ENCODE results near the gene ATP8A1.

DNA sequence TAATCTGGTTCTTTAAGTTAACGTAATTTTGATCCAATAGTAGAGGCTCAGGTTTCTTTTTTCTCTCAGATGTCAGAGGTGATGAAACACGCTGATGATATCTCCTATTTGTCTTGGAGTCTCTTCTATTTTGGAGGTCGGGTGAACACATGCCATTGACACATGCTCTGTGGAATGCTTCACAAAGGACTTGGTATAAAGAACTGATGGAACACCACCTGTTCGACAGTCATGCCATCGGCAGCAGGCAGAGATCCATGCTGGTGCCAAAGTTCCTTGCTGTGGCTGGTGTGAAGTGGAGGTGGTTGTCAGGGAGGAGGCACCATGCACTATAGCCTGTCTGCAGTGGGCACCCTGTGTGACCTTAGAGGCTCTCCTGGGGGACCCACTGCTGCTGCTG is 94.9 kb downstream of the ATP8A1 start:
- TF ChIP-seq, protein P1, sequence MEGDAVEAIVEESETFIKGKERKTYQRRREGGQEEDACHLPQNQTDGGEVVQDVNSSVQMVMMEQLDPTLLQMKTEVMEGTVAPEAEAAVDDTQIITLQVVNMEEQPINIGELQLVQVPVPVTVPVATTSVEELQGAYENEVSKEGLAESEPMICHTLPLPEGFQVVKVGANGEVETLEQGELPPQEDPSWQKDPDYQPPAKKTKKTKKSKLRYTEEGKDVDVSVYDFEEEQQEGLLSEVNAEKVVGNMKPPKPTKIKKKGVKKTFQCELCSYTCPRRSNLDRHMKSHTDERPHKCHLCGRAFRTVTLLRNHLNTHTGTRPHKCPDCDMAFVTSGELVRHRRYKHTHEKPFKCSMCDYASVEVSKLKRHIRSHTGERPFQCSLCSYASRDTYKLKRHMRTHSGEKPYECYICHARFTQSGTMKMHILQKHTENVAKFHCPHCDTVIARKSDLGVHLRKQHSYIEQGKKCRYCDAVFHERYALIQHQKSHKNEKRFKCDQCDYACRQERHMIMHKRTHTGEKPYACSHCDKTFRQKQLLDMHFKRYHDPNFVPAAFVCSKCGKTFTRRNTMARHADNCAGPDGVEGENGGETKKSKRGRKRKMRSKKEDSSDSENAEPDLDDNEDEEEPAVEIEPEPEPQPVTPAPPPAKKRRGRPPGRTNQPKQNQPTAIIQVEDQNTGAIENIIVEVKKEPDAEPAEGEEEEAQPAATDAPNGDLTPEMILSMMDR (IDR thresholded peaks at IDR 0.05; ENCODE audit: poor library complexity, severe bottlenecking): no peak
- TF ChIP-seq EZH2 (IDR thresholded peaks at IDR 0.05; ENCODE audit: borderline replicate concordance, insufficient read depth, low read length, poor library complexity, severe bottlenecking) (no peak), POLR2AphosphoS5 (IDR thresholded peaks at IDR 0.05) (no peak), MXI1 (conservative IDR thresholded peaks at IDR 0.05; ENCODE audit: poor library complexity, severe bottlenecking) (no peak)
- TF ChIP-seq, protein P2, sequence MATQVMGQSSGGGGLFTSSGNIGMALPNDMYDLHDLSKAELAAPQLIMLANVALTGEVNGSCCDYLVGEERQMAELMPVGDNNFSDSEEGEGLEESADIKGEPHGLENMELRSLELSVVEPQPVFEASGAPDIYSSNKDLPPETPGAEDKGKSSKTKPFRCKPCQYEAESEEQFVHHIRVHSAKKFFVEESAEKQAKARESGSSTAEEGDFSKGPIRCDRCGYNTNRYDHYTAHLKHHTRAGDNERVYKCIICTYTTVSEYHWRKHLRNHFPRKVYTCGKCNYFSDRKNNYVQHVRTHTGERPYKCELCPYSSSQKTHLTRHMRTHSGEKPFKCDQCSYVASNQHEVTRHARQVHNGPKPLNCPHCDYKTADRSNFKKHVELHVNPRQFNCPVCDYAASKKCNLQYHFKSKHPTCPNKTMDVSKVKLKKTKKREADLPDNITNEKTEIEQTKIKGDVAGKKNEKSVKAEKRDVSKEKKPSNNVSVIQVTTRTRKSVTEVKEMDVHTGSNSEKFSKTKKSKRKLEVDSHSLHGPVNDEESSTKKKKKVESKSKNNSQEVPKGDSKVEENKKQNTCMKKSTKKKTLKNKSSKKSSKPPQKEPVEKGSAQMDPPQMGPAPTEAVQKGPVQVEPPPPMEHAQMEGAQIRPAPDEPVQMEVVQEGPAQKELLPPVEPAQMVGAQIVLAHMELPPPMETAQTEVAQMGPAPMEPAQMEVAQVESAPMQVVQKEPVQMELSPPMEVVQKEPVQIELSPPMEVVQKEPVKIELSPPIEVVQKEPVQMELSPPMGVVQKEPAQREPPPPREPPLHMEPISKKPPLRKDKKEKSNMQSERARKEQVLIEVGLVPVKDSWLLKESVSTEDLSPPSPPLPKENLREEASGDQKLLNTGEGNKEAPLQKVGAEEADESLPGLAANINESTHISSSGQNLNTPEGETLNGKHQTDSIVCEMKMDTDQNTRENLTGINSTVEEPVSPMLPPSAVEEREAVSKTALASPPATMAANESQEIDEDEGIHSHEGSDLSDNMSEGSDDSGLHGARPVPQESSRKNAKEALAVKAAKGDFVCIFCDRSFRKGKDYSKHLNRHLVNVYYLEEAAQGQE (IDR thresholded peaks at IDR 0.05; ENCODE audit: borderline replicate concordance): no peak
